Measurements from ENCODE around the gene FAM20A.

DNA sequence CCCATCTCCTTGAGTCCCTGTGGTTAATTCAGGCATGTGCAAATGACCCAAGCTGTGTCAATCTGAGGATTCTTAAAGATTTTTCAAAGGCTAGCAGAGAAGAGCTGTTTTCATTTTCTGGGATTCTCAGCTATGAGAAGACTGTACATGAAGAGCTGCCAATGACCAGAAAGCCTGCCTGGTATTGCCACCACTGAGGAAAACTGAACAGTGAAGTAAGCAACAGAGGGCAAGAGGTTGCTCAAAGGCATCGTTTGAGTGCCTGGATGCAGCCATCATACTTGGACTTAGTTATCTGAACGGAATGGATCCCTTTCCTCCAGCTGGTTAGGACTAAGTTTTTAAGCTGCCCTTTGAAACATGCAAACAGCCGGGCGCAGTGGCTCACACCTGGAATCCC lies 38.4 kb downstream of the FAM20A start:
- TF ChIP-seq, protein P1, sequence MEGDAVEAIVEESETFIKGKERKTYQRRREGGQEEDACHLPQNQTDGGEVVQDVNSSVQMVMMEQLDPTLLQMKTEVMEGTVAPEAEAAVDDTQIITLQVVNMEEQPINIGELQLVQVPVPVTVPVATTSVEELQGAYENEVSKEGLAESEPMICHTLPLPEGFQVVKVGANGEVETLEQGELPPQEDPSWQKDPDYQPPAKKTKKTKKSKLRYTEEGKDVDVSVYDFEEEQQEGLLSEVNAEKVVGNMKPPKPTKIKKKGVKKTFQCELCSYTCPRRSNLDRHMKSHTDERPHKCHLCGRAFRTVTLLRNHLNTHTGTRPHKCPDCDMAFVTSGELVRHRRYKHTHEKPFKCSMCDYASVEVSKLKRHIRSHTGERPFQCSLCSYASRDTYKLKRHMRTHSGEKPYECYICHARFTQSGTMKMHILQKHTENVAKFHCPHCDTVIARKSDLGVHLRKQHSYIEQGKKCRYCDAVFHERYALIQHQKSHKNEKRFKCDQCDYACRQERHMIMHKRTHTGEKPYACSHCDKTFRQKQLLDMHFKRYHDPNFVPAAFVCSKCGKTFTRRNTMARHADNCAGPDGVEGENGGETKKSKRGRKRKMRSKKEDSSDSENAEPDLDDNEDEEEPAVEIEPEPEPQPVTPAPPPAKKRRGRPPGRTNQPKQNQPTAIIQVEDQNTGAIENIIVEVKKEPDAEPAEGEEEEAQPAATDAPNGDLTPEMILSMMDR (conservative IDR thresholded peaks at IDR 0.05; ENCODE audit: low read depth, low read length) = no peak
- TF ChIP-seq EZH2phosphoT487 (IDR thresholded peaks at IDR 0.05; ENCODE audit: borderline replicate concordance, low read length) = no peak
